Measurements from ENCODE around the gene SSR1. TPM values are rescaled to one million over a fixed set of nuclear protein-coding genes. Genes with fewer than 3 reads are reported as not detected.

Gene SSR1
- polyA plus RNA-seq, 1 donor from 2014 or later: 53.0 TPM

- Histone ChIP-seq H3K27ac (ENCODE audit: low read length) (no peak overlapping the region), H2AFZ (ENCODE audit: low read depth, low read length) (no peak overlapping the region), H3K4me3 (ENCODE audit: low read length) (no peak overlapping the region), H3K79me2 (replicated peaks; ENCODE audit: insufficient read depth, low read length) (no peaks in the 10 kb centered on the region), H4K20me1 (ENCODE audit: insufficient read depth) (no peaks in the 10 kb centered on the region), H3K9ac (ENCODE audit: low read length) (no peak overlapping the region), H3K9me2 (ENCODE audit: insufficient read depth, low read length) (no peaks in the 10 kb centered on the region), H3K36me3 (ENCODE audit: insufficient read depth, low read length) (no peaks in the 10 kb centered on the region), H3K9me3 (ENCODE audit: low read length) (peaks cover 2% of the 10 kb centered on the region), H3K4me2 (ENCODE audit: low read length) (no peak overlapping the region), H3K27me3 (ENCODE audit: insufficient read depth, low read depth, low read length) (no peaks in the 10 kb centered on the region), H3F3A (ENCODE audit: insufficient read depth, low read length, poor library complexity, severe bottlenecking) (no peaks in the 10 kb centered on the region)
- TF ChIP-seq SMC3 (conservative IDR thresholded peaks at IDR 0.05; ENCODE audit: poor library complexity) (no peak), REST (IDR thresholded peaks at IDR 0.05; ENCODE audit: borderline replicate concordance) (no peak), RAD21 (conservative IDR thresholded peaks at IDR 0.05) (no peak), CTCF (IDR thresholded peaks at IDR 0.05; ENCODE audit: poor library complexity, severe bottlenecking) (no peak), EZH2 (IDR thresholded peaks at IDR 0.05; ENCODE audit: borderline replicate concordance, insufficient read depth, low read length, poor library complexity, severe bottlenecking) (no peak), EP300 (conservative IDR thresholded peaks at IDR 0.05; ENCODE audit: poor library complexity, severe bottlenecking) (no peak), TAF1 (IDR thresholded peaks at IDR 0.05; ENCODE audit: low read depth) (no peak), POLR2AphosphoS5 (IDR thresholded peaks at IDR 0.05) (no peak), MXI1 (conservative IDR thresholded peaks at IDR 0.05; ENCODE audit: poor library complexity, severe bottlenecking) (no peak)
Measured at GRCh38 chr6:7271205-7271534, 41.8 kb downstream of the SSR1 start.

GRCh38 chr6:7270320-7271204 is 42.4 kb downstream of the SSR1 start:
- Histone ChIP-seq H3K4me3 (ENCODE audit: low read length) (no peak overlapping the region), H3K27ac (ENCODE audit: low read length) (no peak overlapping the region), H3K9me2 (ENCODE audit: insufficient read depth, low read length) (no peaks in the 10 kb centered on the region), H2AFZ (ENCODE audit: low read depth, low read length) (no peak overlapping the region), H3K79me2 (replicated peaks; ENCODE audit: insufficient read depth, low read length) (no peaks in the 10 kb centered on the region), H3K4me2 (ENCODE audit: low read length) (no peak overlapping the region), H3F3A (ENCODE audit: insufficient read depth, low read length, poor library complexity, severe bottlenecking) (no peaks in the 10 kb centered on the region), H3K9ac (ENCODE audit: low read length) (no peak overlapping the region), H3K27me3 (ENCODE audit: insufficient read depth, low read depth, low read length) (no peaks in the 10 kb centered on the region), H4K20me1 (ENCODE audit: insufficient read depth) (no peaks in the 10 kb centered on the region), H3K36me3 (ENCODE audit: insufficient read depth, low read length) (no peaks in the 10 kb centered on the region), H3K9me3 (ENCODE audit: low read length) (peaks cover 5% of the 10 kb centered on the region)
- TF ChIP-seq CTCF (IDR thresholded peaks at IDR 0.05; ENCODE audit: poor library complexity, severe bottlenecking) (no peak), RAD21 (conservative IDR thresholded peaks at IDR 0.05) (no peak), TAF1 (IDR thresholded peaks at IDR 0.05; ENCODE audit: low read depth) (no peak), MXI1 (conservative IDR thresholded peaks at IDR 0.05; ENCODE audit: poor library complexity, severe bottlenecking) (no peak), SMC3 (conservative IDR thresholded peaks at IDR 0.05; ENCODE audit: poor library complexity) (no peak), EZH2 (IDR thresholded peaks at IDR 0.05; ENCODE audit: borderline replicate concordance, insufficient read depth, low read length, poor library complexity, severe bottlenecking) (no peak), REST (IDR thresholded peaks at IDR 0.05; ENCODE audit: borderline replicate concordance) (no peak), POLR2AphosphoS5 (IDR thresholded peaks at IDR 0.05) (no peak), EP300 (conservative IDR thresholded peaks at IDR 0.05; ENCODE audit: poor library complexity, severe bottlenecking) (no peak)

Data from neural cell (in vitro differentiated cells).